WTC11 (cell line): Measurements from ENCODE around the gene TOB1.

ENCODE experiments used
- CTCF ChIP-seq: fragments of 200-600 bp; IDR thresholded peaks from 2 replicates; pipeline ENCODE4 v1.8.0; 2022; ENCODE audit warnings: antibody characterized with exemption
- NFE2L1 ChIP-seq: sonication (generic); formaldehyde crosslinking; IDR thresholded peaks from 2 replicates; pipeline ENCODE4 v1.8.1; 2023; ENCODE audit warnings: missing genetic modification reagents
- NR2C2 ChIP-seq: sonication (generic); formaldehyde crosslinking; IDR thresholded peaks from 2 replicates; pipeline ENCODE4 v1.8.0; 2022; ENCODE audit warnings: mild to moderate bottlenecking, missing genetic modification reagents
- ZNF138 ChIP-seq: sonication (generic); formaldehyde crosslinking; conservative IDR thresholded peaks from 2 replicates; pipeline ENCODE4 v1.8.1; 2022; ENCODE audit warnings: mild to moderate bottlenecking, moderate library complexity, missing genetic modification reagents

GRCh38 chr17:50911450-50911849 lies 45.3 kb upstream of the TOB1 start:
- TF ChIP-seq NFE2L1 (CRISPR knock-in tag), result no peak
- TF ChIP-seq ZNF138 (CRISPR knock-in tag), result no peak
- TF ChIP-seq CTCF, result no peak
- no peak for TF ChIP-seq NR2C2
